HepG2 (cell line): Measurements from ENCODE around the gene SNRPD3. TPM values are rescaled to one million over a fixed set of nuclear protein-coding genes. Genes with fewer than 3 reads are reported as not detected.

Experiments used
- ASH2L ChIP-seq: fragments of 300-600, 200-600 bp; sonication (generic); IDR thresholded peaks from 2 replicates; pipeline ENCODE4 v1.7.0; 2017; ENCODE audit warnings: low read depth, mild to moderate bottlenecking, moderate library complexity, mixed read lengths, low read length; ENCODE audit not compliant: insufficient read length
- BCL6 ChIP-seq: IDR thresholded peaks from 2 replicates; pipeline ENCODE4 v1.6.1; 2016; ENCODE audit warnings: missing genetic modification reagents, missing compliant biosample characterization
- CBX2 ChIP-seq, 2 experiments: fragments of 200-600 bp in 1 of 2; sonication (generic); formaldehyde crosslinking in 1 of 2; IDR thresholded peaks; 2 replicates each; pipeline versions ENCODE4 v1.7.0 to v1.8.1; 2018 to 2022; ENCODE audit warnings: low read depth in 2 of 2, low read length in 1 of 2, mild to moderate bottlenecking in 1 of 2, missing genetic modification reagents in 1 of 2
- DR1 ChIP-seq: sonication (generic); formaldehyde crosslinking; IDR thresholded peaks from 2 replicates; pipeline ENCODE4 v1.8.0; 2021; ENCODE audit warnings: mild to moderate bottlenecking, missing genetic modification reagents, inconsistent platforms
- GABPB1 ChIP-seq: IDR thresholded peaks from 2 replicates; pipeline ENCODE4 v1.6.1; 2016; ENCODE audit warnings: mild to moderate bottlenecking, missing genetic modification reagents, moderate library complexity, missing compliant biosample characterization
- HHEX ChIP-seq: IDR thresholded peaks from 2 replicates; pipeline ENCODE4 v1.6.1; 2016; ENCODE audit warnings: control low read depth
- ISX ChIP-seq: sonication (generic); formaldehyde crosslinking; conservative IDR thresholded peaks from 2 replicates; pipeline ENCODE4 v1.5.0; 2020; ENCODE audit warnings: missing genetic modification reagents
- JUNB ChIP-seq: sonication (generic); formaldehyde crosslinking; IDR thresholded peaks from 2 replicates; pipeline ENCODE4 v1.8.0; 2022; ENCODE audit warnings: missing genetic modification reagents, mild to moderate bottlenecking, borderline replicate concordance
- MAF1 ChIP-seq: sonication (generic); formaldehyde crosslinking; IDR thresholded peaks from 2 replicates; pipeline ENCODE4 v1.5.0; 2020; ENCODE audit warnings: missing genetic modification reagents, borderline replicate concordance
- MXI1 ChIP-seq: IDR thresholded peaks from 3 replicates; pipeline ENCODE4 v1.6.1; 2012; ENCODE audit warnings: low read depth, low read length, inconsistent platforms, borderline replicate concordance
- NR2C2 ChIP-seq: sonication (generic); formaldehyde crosslinking; IDR thresholded peaks from 2 replicates; pipeline ENCODE4 v1.4.0; 2020; ENCODE audit warnings: missing genetic modification reagents, mild to moderate bottlenecking, moderate library complexity, borderline replicate concordance
- PRMT3 ChIP-seq: sonication (generic); formaldehyde crosslinking; IDR thresholded peaks from 2 replicates; pipeline ENCODE4 v1.8.1; 2022; ENCODE audit warnings: low read depth, mild to moderate bottlenecking, moderate library complexity, missing genetic modification reagents, borderline replicate concordance
- RCOR2 ChIP-seq: IDR thresholded peaks from 2 replicates; pipeline ENCODE4 v1.6.1; 2016; ENCODE audit warnings: missing biosample characterization, missing genetic modification reagents
- SMAD3 ChIP-seq: sonication (generic); formaldehyde crosslinking; IDR thresholded peaks from 2 replicates; pipeline ENCODE4 v1.4.0; 2020; ENCODE audit warnings: missing genetic modification reagents
- SNAPC2 ChIP-seq: sonication (generic); formaldehyde crosslinking; IDR thresholded peaks from 2 replicates; pipeline ENCODE4 v1.8.1; 2022; ENCODE audit warnings: mild to moderate bottlenecking, missing genetic modification reagents
- TBP ChIP-seq: sonication (generic); formaldehyde crosslinking; IDR thresholded peaks from 2 replicates; pipeline ENCODE4 v1.5.0; 2020; ENCODE audit warnings: missing genetic modification reagents
- TMF1 ChIP-seq: sonication (generic); formaldehyde crosslinking; IDR thresholded peaks from 2 replicates; pipeline ENCODE4 v1.8.1; 2022; ENCODE audit warnings: low read depth, missing genetic modification reagents
- YEATS4 ChIP-seq: sonication (generic); formaldehyde crosslinking; IDR thresholded peaks from 2 replicates; pipeline ENCODE4 v1.4.0; 2020; ENCODE audit warnings: missing genetic modification reagents, borderline replicate concordance
- ZBTB4 ChIP-seq: sonication (generic); formaldehyde crosslinking; IDR thresholded peaks from 2 replicates; pipeline ENCODE4 v1.4.0; 2020; ENCODE audit warnings: missing genetic modification reagents, mild to moderate bottlenecking, borderline replicate concordance
- ZMAT3 ChIP-seq: sonication (generic); formaldehyde crosslinking; conservative IDR thresholded peaks from 2 replicates; pipeline ENCODE4 v1.7.0; 2021; ENCODE audit warnings: missing genetic modification reagents
- ZNF124 ChIP-seq: sonication (generic); formaldehyde crosslinking; IDR thresholded peaks from 2 replicates; pipeline ENCODE4 v1.4.0; 2020; ENCODE audit warnings: missing genetic modification reagents
- ZNF160 ChIP-seq: sonication (generic); formaldehyde crosslinking; IDR thresholded peaks from 2 replicates; pipeline ENCODE4 v1.8.0; 2022; ENCODE audit warnings: mild to moderate bottlenecking, inconsistent platforms, missing genetic modification reagents
- ZNF44 ChIP-seq: sonication (generic); formaldehyde crosslinking; IDR thresholded peaks from 2 replicates; pipeline ENCODE4 v1.5.1; 2020; ENCODE audit warnings: mild to moderate bottlenecking, missing genetic modification reagents
- ZNF501 ChIP-seq: sonication (generic); formaldehyde crosslinking; IDR thresholded peaks from 2 replicates; pipeline ENCODE4 v1.5.1; 2020; ENCODE audit warnings: mild to moderate bottlenecking, moderate library complexity, missing genetic modification reagents
- ZNF543 ChIP-seq: sonication (generic); formaldehyde crosslinking; IDR thresholded peaks from 2 replicates; pipeline ENCODE4 v1.4.0; 2020; ENCODE audit warnings: mild to moderate bottlenecking, missing genetic modification reagents
- ZNF564 ChIP-seq: sonication (generic); formaldehyde crosslinking; IDR thresholded peaks from 2 replicates; pipeline ENCODE4 v1.8.1; 2023; ENCODE audit warnings: mild to moderate bottlenecking, missing genetic modification reagents
- ZNF841 ChIP-seq: sonication (generic); formaldehyde crosslinking; IDR thresholded peaks from 2 replicates; pipeline ENCODE4 v1.8.1; 2023; ENCODE audit warnings: missing genetic modification reagents, borderline replicate concordance
- ZSCAN29 ChIP-seq: sonication (generic); formaldehyde crosslinking; conservative IDR thresholded peaks from 2 replicates; pipeline ENCODE4 v1.4.0; 2020; ENCODE audit warnings: mild to moderate bottlenecking, missing genetic modification reagents
- polyA plus RNA-seq, 8 experiments: library from polyadenylated mRNA; depleted of rRNA in 3 of 8; stranded (reverse) in 7 of 8; unstranded in 1 of 8; fragments of >200 nt; fragmentation: Illumina TruSeq in 4 of 8; extraction: Trizol in 4 of 8; gene quantifications; 2 replicates each; pipeline versions ENCODE4 v1.2.1 to v1.2.3, GENCODE V29; 2011 to 2016; ENCODE audit warnings: low read depth in 4 of 8, missing spikeins in 1 of 8, mixed read lengths in 1 of 8; ENCODE audit not compliant: insufficient read depth in 1 of 8
- total RNA-seq, 5 experiments: library from RNA; depleted of rRNA; stranded (reverse); fragments of >200 nt; fragmentation: Illumina TruSeq; extraction: Trizol; gene quantifications; 2 replicates each; pipeline ENCODE4 v1.2.3, GENCODE V29; 2016; ENCODE audit warnings: low read depth in 1 of 5

SNRPD3 gene
- total and polyA plus RNA-seq, 2 of the 13 experiments (the other 11 are each of a cell fraction or from before 2014, with no cell fraction given): 110 to 209 TPM

DNA sequence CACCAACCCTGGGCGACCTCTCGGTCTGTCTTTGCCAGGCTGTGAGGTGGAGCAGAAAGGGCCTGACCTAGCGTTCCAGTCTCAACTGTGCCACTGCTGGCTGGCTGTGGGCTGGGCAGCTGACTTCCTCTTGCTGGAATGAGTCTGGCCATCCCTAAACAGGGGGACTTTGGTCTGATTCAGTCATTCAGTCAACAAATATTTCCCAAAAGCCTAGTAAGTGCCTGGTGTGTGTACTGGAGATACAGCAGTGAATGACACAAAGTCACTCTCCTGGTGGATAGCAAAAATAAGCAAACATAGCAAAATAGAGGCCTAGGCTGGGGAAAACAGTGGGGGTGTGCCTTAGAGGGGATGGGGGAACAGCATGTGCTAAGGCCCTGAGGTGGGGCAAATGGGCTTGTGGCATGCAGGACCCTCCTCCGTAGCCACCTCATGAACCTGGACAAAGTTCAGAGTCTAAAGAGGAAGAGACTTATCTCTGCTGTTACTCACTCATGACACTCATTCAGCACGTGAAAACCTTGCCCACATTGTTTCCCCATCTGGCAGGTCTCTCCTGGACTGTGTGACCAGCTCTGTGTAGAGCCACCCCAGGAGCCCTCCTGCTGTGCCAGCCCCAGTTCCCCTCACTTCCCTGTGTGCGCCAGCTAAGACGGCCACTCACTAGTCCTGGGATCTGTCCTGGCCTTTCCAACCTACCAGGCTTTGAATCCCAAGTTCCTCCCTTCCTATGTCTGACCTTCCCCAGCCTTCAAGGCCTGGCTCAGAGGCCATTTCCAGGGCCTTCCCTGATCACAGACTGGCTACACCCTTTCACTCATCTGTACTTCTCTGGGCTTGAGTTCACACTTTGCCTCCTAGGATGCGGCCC, 5.5 kb upstream of the SNRPD3 start (continued):
- TF ChIP-seq ZSCAN29 (CRISPR knock-in tag) (no peak), HHEX (peak; percentile 43; the same call in 1 of the 2 replicates), MAF1 (CRISPR knock-in tag) (no peak; the same call in 1 of the 2 replicates), RCOR2 (CRISPR knock-in tag) (peak; percentile 92), TBP (CRISPR knock-in tag) (no peak), PRMT3 (CRISPR knock-in tag) (0 out of 2 replicates have a peak, but pooled peaks have one; percentile 41), YEATS4 (CRISPR knock-in tag) (peak; percentile 86), ZNF841 (CRISPR knock-in tag) (no peak), BCL6 (CRISPR knock-in tag) (peak; percentile 78), ZNF160 (peak; percentile 94), ZNF501 (CRISPR knock-in tag) (peak; percentile 37; the same call in 1 of the 2 replicates), JUNB (peak; percentile 80), ZMAT3 (CRISPR knock-in tag) (peak; percentile 72; the same call in 1 of the 2 replicates), DR1 (CRISPR knock-in tag) (peak; percentile 78), NR2C2 (CRISPR knock-in tag) (peak; percentile 71), ZNF564 (CRISPR knock-in tag) (no peak), SNAPC2 (CRISPR knock-in tag) (peak; percentile 53; the same call in 1 of the 2 replicates), MXI1 (peak; percentile 84; the same call in 2 of the 3 replicates), ZNF124 (CRISPR knock-in tag) (peak; percentile 95), CBX2 (IDR thresholded peaks at IDR 0.05; ENCODE audit: low read depth, low read length) (no peak), CBX2 (CRISPR knock-in tag; IDR thresholded peaks at IDR 0.05; ENCODE audit: low read depth) (no peak; the same call in 1 of the 2 replicates), GABPB1 (peak; percentile 68), TMF1 (CRISPR knock-in tag) (no peak), ZBTB4 (peak; percentile 44; the same call in 1 of the 2 replicates), ASH2L (peak; percentile 97), ZNF44 (no peak), ISX (CRISPR knock-in tag) (peak; percentile 50; the same call in 1 of the 2 replicates), SMAD3 (CRISPR knock-in tag) (peak; percentile 89), ZNF543 (CRISPR knock-in tag) (peak; percentile 59; the same call in 1 of the 2 replicates)
